HUES48 (cell line): ENCODE data around the gene BMX.

Source experiments
- H3K27ac ChIP-seq: one replicate; pipeline ENCODE4 v1.7.0; 2013; ENCODE audit warnings: low read depth, low read length, inconsistent platforms
- H3K27me3 ChIP-seq: 2 replicates; pipeline ENCODE4 v1.6.1; 2013; ENCODE audit warnings: mild to moderate bottlenecking, low read length; ENCODE audit not compliant: control insufficient read depth, insufficient read depth
- H3K36me3 ChIP-seq: 2 replicates; pipeline ENCODE4 v1.6.1; 2013; ENCODE audit warnings: low read length; ENCODE audit not compliant: control insufficient read depth, insufficient read depth
- H3K4me1 ChIP-seq: 2 replicates; pipeline ENCODE4 v1.6.1; 2013; ENCODE audit warnings: mild to moderate bottlenecking, low read length; ENCODE audit not compliant: control insufficient read depth, insufficient read depth
- H3K4me3 ChIP-seq: 2 replicates; pipeline ENCODE4 v1.5.1; 2013; ENCODE audit warnings: mild to moderate bottlenecking, low read depth, low read length
- H3K9ac ChIP-seq: 2 replicates; pipeline ENCODE4 v1.6.1; 2013; ENCODE audit warnings: mild to moderate bottlenecking, low read depth, low read length, moderate library complexity
- H3K9me3 ChIP-seq: 2 replicates; pipeline ENCODE4 v1.6.1; 2013; ENCODE audit warnings: low read length; ENCODE audit not compliant: control insufficient read depth, insufficient read depth

Gene BMX

DNA sequence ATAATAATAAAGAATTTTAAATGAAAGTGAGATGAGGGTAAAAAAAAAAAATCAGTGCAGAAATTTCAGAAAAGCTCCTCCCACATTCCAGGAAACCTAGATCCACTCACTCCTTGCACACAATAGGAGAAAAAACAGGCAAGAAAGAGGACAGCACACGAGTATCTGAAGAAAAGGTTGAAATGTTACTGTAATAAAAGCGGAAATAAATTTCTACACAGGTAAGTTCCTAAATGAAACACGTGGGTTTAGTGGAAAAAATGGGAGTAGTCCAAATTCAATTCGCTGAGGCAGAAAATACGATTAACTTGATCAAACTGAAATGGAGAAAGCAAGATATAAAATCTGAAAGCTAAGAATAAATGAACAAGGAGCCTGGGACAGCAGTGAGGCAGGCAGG is 102.2 kb downstream of the BMX start:
- H3K36me3 ChIP-seq = no peaks in the 10 kb centered on the region
- peaks cover 5% of the 10 kb centered on the region; the same call in 1 of the 2 replicates for H3K4me1 ChIP-seq
- H3K27ac ChIP-seq = no peak overlapping the region
- no peak overlapping the region for H3K9ac ChIP-seq
- no peaks in the 10 kb centered on the region for H3K9me3 ChIP-seq
- H3K27me3 ChIP-seq = 0 out of 2 replicates have a peak, but pooled peaks cover 4% of the 10 kb centered on the region
- H3K4me3 ChIP-seq = no peak overlapping the region

DNA sequence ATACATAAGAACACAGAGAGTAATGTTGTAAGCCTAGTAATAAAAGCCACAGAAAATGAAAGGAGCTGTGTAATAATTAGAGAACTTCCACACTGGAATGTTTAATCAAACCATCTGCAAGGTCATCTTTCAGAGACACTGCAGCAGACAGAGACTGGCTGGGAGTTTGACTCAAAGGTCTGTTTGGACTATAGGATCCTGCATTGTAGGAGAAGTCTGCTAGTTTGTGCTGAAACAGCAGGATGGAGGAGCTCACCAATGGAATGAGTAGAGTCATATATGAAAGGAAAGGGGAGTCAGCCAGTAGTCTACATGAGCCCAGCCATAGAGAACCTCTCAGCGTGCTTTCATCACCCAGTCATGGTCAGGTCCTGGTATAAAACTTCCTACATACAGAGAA is 104.6 kb downstream of the BMX start:
- Histone ChIP-seq H3K9me3 (no peaks in the 10 kb centered on the region), H3K4me3 (no peak overlapping the region), H3K27me3 (no peaks in the 10 kb centered on the region), H3K4me1 (peaks cover 5% of the 10 kb centered on the region; the same call in 1 of the 2 replicates), H3K27ac (no peak overlapping the region), H3K36me3 (no peaks in the 10 kb centered on the region), H3K9ac (no peak overlapping the region)
